NCI-H2081 treated with DMSO at 0.1 percent for 48 hours (cell line): ENCODE data around the gene VPS54.
"Not testable (repeated sequence)": the region's sequence is repeated elsewhere in the genome, so short reads cannot be mapped to it uniquely, and the experiment has no call there.

Experiments used
- DNase-seq: peaks from one replicate; lab custom pipeline; 2025; lab: John Stamatoyannopoulos, UW

The VPS54 gene

DNA sequence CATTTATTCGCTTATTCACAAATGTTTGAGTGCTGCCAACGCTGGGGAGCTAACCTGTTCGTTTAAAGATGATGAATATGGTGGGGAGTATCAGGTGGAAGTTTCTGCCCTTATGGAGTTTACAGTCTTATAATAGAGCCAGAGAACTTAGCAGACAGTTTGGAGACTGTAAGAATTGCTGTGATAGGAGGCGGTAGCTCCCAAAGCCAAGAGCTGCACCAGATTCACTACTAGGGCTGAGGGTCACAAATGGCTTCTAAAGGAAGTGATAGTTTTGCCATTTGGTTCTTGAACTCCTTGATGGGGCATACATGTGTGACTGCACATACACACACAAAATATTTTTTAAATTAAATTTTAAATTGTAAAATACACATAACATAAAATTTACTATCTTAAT lies 148.5 kb downstream of the VPS54 start:
- DNase-seq, result no peak

- no peak for DNase-seq
These were observed 153.1 kb downstream of the VPS54 start for GRCh38 chr2:63866009-63866709.

- no peak for DNase-seq
These were observed 153.9 kb downstream of the VPS54 start for GRCh38 chr2:63865159-63865799.

GRCh38 chr2:63863707-63864106 lies 155.5 kb downstream of the VPS54 start:
- no peak for DNase-seq

- DNase-seq, result no peak
These were observed 156.4 kb downstream of the VPS54 start for GRCh38 chr2:63862806-63863205.

GRCh38 chr2:63861220-63861822 lies 157.9 kb downstream of the VPS54 start:
- no peak for DNase-seq

- no peak for DNase-seq
These were observed 160.9 kb downstream of the VPS54 start for GRCh38 chr2:63858291-63858690.

- no peak for DNase-seq
These were observed 163.0 kb downstream of the VPS54 start for GRCh38 chr2:63856303-63856603.

DNA sequence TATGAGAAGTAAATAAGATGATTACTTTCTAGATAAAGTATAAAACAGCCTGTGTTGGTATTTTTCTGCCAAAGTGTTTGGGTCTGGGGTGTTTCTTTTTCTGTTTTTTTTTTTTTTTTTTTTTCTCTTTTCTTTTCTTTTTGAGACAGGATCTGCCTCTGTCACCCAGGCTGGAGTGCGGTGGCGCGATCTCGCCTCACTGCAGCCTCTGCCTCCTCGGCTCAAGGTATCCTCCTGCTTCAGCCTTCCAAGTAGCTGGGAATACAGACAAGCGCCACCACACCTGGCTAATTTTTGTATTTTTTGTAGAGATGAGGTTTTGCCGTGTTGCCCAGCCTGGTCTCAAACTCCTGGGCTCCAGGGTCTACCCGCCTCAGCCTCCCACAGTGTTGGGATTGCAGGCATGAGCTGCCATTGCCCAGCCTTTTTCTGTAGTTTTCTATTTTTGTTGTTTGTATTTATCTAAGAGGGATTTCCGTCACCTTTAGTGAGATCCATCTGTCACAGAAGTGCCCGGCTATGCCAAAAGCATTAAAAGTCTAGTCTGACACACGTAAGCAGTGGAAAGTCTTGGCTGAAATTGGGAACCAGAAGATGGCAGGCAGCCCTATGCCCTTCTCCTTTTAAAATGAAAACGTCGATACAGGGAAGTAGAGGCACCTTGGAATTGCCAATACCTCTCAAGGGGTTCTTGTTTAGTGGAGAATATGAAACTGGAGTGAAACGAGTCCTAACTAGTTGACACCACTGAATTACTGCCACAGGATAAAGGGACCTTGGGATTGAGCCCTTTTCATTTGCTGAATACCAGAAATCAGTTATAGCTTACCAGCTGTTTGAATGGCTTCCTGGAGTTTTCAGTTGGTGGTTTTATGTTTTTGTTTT lies 163.6 kb downstream of the VPS54 start:
- DNase-seq, result no peak

- DNase-seq, result no peak
These were observed 165.5 kb downstream of the VPS54 start for GRCh38 chr2:63853527-63854310.

- no peak for DNase-seq
These were observed 167.4 kb downstream of the VPS54 start for GRCh38 chr2:63851691-63852311.

DNA sequence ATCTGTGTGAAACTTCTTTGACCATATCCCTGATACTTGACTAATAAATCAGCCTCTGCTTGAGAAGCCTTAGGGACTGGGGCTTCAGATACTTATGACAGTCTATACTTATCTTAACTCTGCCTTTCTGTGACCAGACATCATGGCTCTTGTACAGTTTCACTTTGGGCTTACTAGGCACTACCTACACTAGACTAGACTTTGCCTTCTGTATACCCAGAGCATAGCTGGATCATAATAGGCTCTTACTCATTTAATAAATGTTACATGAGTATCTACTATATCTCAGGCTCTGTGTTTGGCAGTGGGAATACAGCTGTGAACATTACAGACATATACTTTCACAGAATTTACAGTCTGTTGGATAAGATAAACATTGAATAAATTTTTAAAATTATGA lies 168.6 kb downstream of the VPS54 start:
- no peak for DNase-seq

- no peak for DNase-seq
These were observed 169.0 kb downstream of the VPS54 start for GRCh38 chr2:63850204-63850571.

DNA sequence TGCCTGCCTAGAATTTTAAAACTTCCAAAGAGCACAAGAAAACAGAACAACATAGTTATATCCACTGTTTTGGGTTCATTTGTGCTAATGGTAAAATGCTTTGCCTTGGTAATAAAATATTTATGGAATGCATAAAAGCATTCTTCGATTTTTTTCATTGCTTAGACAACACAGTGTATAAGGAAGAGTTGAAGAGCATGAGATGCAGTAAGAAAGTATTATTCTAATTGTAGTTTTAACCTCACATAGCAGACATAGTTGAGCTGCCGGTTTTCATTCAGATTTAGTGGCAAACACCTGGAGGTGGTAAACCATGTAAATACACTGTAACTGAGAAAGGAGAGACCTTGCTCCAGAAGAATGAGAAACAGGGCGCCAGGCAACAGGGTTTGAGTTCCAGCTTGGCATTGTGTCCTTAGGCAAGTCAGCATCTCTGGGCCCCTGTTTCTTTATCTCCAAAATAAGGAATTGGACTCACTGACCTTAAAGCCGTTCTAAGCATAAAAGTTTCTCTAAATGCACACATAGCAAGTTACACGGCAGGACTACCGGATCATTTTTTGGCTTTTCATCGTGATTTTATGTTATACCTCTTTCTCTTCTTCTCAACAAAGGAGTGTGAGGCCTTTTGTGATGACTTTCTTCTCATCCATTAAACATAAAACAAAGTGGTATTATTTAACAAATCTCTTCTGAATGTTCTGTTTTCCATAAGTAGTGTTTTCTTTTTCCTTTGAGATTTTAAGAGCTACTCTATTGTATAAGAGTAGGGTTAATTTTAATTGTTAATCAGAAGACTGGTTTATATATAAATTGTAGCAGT lies 169.6 kb downstream of the VPS54 start:
- DNase-seq, result no peak

DNA sequence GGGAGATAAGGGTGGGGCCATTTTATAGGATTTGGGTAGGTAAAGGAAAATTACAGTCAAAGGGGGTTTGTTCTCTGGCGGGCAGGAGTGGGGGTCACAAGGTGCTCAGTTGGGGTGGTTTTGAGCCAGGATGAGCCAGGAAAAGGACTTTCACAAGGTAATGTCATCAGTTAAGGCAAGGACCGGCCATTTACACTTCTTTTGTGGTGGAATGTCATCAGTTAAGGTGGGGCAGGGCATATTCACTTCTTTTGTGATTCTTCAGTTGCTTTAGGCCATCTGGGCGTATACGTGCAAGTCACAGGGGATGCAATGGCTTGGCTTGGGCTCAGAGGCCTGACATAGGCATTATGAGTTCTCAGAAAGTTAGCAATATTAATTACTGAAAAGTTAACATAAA lies 171.7 kb downstream of the VPS54 start:
- not testable (repeated sequence) for DNase-seq

DNA sequence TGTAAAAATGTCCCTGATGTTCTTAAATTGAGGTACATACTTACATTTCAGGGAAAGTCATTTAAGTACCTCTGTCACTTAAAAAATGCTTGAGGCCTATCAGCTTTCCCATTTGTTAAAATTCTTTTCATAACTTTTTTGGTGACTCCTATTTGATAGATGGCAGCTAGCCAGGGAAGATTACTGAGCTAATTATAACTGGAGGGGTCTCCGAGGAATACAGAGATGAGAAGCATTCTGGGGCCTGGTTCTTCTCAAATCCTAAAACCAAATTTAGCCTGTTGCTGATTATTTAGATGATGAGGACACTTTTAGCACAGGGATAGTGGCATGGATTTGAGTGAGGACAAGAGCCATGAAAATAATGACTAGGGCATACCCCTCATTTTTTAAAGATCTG lies 172.7 kb downstream of the VPS54 start:
- no peak for DNase-seq

DNA sequence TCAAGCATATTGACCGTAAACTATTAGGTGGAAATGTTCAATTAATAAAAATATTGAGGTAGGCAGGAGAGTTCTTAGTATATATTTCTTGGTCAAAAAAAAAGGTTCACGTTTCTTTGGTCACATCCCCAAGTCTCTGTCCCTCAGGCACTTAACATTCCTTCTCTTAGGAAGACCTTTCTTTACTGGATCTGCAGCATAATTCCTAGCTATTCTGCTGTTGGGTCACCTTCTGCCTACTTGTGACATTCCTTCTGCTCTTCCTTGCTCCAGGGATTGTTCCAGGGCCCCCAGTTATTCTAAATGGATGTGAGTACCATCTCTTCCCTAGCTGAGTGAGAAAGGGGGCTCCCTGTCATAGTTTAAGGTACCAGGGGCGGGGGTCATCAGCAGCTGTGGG lies 173.4 kb downstream of the VPS54 start:
- no peak for DNase-seq

DNA sequence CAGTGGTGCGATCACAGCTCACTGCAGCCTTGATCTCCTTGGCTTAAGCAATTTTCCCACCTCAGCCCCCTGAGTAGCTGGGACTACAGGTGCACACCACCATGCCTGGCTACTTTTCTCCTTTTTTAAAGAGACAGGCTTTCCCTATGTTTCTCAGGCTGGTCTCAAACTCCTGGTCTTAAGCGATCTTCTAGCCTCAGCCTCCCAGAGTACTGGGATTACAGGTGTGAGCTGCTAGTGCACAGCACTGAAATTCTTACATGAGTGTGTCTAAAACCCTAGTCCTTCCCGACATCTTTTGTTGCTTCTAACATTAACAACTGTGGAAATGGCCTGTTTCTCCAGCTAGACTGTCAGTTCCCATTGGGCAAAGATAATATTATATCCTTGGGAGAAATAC lies 174.6 kb downstream of the VPS54 start:
- DNase-seq, result no peak

- DNase-seq, result no peak
These were observed 175.4 kb downstream of the VPS54 start for GRCh38 chr2:63843791-63844190.

GRCh38 chr2:63843093-63843492 lies 176.1 kb downstream of the VPS54 start:
- no peak for DNase-seq
